CD4-positive, alpha-beta T cell treated with Interleukin-4 for 4 hours (primary cell): ENCODE measurements around the gene CYP46A1.
"Not testable (repeated sequence)": the region's sequence is repeated elsewhere in the genome, so short reads cannot be mapped to it uniquely, and the experiment has no call there.

Experiments used
- DNase-seq: peaks from one replicate; pipeline ENCODE4 v3.0.0-alpha.2; 2020

The CYP46A1 gene

DNA sequence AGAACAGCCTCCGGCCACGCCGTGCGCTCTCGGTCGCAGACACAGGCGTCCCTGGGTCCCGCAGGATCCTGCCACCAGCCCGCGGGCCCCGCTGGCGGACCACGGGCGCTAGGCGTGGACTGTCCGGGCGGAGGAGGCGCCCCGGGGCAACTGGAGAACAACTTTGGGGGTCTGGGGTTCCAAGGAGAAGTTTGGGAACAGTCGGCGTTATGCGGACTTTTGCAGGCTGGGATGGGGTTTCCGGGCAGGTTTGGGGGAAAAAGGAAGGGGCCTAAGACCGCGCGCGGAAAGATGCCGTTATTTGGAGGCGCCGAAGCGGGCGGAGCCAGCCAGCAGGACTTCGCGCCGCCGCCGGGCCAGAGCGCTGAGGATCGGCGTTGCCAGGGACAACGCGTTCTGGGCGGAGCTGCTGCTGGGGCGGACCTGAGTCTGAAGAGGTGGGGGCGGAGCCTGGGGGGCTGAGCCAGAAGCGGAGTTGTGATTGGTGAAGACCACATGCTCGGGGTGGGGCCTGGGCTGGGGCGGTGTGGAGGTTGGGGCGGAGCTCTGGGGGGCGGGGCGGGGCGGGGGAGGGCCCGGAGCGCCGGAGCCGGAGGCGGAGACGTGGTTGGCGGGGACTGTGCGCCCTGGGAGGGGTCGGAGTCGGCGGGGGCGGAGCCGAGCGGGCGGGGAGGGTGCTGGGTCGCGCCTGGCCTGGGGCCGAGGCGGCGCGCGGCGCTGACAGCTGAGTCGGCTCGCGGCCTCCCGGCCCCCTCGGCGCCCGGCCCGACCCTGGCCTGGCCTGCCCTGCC is at the start of gene CYP46A1:
Gene CYP46A1, plus strand, starts transcription at position 680 of the 791 bp plus-strand sequence. CDS start 120 bp downstream, outside the sequence.
- peak; percentile 99 for DNase-seq

DNA sequence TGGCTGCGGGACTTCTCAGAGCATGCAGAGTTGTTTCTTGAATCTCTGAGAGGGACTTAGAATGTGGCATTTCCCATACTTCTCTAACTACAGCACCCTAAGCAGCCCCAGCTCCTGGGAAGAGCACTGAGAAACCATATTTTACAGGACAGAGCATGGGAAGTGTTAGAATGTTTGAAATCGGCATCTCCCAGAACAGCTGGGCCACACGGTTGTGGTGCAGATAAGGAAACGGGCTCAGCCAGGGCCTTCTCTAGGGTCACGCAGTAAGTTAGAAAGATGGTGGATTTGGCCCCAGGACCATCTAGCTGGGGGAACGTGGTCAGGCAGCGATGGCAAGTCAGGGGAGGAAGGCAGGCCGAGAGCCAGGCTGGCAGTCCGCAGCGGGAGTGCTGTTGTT is 49.7 kb upstream of the CYP46A1 start:
- DNase-seq: no peak

DNA sequence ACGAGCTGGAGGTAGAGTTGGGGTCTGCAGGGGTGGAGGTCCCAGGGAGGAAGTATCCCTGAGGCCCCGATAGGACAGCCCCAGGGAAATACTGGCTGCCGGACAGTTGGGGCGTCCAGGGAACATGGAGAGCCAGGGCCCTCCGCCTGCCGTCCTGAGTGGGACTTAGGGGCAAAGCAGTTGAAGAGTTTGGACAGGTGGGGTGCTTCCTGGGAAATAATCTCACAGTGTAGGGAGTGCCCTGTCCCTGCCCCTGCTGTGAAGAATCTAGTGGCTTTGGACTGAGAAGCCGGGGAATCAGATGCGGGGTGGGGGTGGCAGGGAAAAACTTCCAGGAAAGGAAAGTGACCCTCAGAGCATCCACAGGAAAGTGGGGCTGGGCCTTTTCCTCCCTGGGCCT is 49.0 kb upstream of the CYP46A1 start:
- no peak for DNase-seq

DNA sequence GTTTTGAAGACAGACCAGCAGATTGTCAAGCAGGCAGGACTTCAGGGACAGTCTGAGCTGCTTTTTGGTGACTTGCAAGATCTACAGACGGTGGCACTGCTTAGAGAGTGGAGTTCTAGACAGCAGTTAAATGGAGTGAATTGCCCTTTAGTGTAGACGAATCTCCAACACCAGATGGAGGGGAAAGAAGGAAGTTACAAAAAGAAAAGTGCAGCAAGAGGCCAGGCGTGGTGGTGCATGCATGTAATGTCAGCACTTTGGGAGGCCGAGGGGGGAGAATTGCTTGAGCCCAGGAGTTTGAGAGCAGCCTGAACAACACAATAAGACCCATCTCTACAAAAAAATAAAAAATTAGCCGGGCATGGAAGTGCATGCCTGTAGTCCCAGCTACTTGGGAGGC is 47.6 kb upstream of the CYP46A1 start:
- no peak for DNase-seq

DNA sequence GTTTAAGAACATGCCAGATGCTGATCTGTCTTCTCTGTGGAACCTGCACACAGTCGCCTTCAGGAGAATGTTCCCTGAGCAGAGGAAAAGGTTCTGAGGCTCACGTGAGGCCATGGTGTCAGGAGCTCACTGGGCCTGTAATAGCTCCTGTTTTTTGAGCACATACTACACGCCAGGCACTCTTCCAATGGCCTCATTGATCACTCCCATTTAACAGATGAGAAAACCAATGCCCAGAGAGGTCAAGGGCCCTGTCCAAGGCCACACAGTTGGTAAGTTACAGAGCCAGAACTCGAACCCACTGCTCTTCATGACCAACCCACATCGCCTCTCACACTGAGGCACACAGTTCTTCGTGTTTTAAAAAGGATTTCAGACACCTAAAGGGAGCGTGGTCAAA is 46.5 kb upstream of the CYP46A1 start:
- no peak for DNase-seq

DNA sequence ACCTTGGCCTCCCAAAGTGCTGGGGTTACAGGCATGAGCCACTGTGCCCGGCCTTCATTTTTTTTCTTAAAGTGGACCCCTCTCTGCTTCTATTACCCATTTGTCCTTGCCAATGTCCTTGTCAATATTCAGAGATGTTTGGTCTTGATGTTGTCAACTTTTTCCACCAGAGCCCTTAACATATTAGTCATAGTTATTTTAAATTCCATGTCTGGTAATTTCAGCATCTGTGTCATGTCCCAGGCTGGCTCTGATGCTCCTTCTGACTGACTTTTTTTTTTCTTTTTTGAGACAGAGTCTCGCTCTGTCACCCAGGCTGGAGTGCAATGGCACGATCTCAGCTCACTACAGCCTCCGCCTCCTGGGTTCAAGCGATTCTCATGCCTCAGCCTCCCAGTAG is 41.3 kb upstream of the CYP46A1 start:
- DNase-seq: not testable (repeated sequence)

DNA sequence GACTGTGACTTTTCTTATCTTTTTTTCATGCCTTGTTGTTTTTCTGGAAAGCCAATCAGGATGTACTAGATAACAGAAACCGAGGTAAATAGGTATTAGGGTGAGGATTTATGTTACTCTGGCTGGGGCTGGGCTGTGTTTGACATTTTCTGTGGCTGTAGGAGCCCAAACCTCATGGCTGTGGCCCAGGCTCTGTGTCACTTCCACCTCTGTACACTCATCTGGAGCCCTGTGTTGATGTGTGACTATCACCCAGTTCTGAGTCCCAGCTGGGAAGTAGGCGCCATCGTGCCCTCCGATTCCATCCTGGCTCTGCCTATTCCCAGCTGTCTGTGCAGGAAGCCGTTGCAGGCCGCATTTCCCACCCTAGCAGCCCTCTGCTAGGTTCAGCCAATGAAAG is 40.8 kb upstream of the CYP46A1 start:
- no peak for DNase-seq

DNA sequence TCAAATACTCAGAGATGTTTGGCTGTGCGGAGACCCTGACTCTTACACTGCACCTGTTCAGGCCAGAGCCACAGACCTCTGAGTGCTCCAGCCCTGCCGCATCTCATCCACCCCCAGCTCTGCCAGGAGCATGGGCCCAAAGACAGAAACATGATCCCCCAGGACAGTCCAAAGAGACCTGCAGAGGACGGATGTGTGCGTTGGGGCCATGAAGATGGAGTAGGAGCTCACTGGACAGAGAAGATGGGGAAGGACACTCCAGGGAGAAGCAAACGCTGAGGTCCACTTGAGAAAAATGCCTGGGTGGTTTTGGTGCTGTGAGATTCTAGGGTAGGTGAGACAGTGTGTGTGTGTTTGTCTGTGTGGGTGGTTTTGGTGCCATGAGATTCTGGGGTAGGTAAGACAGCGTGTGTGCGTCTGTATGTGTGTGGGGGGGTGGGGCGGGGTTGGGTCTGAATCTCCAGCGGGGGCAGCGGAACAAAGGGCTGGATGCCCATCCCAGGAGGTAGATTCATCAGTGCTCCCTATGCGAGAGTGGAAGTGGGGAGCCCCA is 40.0 kb upstream of the CYP46A1 start:
- DNase-seq: no peak

DNA sequence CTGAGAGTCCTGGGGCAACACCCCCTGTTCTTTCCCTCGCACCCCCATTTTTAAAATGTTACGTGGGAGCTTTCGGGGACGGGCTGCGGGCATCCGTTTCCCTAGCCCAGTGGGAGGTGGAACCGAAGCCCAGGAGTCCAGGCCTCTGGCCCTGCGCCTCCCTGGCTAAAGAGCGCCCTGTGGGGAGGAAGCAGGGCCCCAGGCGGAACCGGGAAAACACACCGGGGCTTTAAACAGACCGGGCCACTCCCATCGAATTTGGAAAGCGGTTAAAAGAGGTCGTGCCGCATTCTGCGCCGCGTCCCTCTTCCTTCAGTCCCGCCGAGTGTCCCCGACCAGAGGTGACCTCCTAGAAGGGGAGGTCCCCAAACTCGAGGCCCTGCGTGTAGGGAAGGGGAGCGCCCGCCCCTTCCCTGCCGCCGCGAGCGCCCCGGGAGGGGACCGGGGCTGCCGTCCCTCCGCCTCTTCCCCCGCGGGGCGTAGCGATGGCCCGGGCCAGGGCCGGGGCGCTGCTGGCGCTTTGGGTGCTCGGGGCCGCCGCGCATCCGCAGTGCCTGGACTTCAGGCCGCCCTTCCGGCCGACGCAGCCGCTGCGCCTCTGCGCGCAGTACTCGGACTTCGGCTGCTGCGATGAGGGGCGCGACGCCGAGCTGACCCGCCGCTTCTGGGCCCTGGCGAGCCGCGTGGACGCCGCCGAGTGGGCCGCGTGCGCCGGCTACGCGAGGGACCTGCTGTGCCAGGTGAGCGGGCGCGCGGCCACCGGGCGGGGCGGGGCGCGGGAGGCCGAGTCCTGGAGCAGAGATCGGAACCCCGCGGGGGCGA is 39.2 kb upstream of the CYP46A1 start, which contains the start of gene HHIPL1:
Gene HHIPL1, plus strand, starts transcription at position 407 of the 822 bp plus-strand sequence. Its CDS starts 79 bp downstream, at position 486.
- DNase-seq: no peak

DNA sequence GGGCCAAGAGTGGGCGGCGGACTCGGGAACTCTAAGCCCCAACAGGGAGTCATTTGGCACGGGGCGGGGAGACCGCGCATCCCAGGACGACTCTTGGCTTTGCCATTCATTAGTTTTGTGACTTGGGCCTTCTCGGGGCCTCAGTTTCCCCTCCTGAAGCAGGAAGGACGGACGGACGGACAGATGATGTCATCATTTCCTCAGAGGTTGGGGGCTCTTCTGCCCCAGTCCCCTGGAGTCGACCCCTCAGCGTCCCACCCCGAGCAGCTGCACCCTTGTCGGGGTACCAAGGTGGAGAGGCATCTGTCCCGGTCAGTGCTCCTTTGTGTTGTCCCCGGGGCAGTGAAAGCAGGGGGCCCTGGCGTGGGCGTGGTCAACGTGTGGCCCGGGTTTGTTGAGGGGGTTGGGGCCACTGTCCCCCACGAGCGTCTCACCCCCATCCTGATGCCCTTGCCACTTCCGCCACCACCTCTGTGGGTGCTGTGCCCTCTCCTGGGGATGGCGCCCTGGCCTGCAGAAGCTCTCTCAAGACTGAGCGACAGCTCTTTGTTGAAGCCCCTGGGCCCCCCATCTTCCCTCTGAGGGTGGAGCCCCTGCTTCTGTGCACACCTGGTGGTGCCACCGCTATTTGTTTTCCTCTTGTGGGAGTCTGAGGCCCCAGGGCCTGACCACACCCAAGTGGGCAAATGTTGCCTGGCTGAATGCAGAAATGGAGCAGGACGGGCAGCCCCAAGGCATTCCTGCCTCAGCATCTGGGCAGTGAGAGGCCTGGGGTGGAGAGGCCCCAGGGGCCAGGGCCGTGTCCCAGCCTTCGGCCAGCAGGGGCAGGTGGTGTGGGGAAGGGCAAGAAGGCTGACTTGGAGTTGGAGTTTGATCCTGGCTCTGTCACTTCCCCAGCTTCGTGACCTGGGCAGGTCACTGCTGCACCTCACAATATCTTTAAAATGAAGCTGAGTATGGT is 38.3 kb upstream of the CYP46A1 start:
- DNase-seq: no peak

DNA sequence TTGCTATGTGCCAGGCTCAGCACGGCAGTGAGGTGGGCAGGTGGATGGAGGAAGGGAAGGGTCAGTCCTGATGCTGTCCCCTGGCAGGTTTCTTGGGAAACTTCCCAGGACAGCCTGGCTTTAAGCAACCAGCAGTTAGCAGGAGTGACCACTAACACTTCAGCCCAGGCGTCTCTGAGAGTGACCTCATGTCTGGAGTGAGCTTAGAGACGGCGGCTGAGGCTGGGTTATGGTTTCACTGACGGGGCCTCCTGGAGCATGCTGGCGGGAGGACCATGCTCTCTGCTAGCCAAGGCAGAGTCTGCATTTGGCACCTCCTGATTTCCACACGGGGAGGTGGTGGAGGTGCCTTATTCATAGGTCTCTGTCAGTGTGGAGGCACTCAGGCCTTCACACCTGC is 36.7 kb upstream of the CYP46A1 start:
- DNase-seq: no peak

DNA sequence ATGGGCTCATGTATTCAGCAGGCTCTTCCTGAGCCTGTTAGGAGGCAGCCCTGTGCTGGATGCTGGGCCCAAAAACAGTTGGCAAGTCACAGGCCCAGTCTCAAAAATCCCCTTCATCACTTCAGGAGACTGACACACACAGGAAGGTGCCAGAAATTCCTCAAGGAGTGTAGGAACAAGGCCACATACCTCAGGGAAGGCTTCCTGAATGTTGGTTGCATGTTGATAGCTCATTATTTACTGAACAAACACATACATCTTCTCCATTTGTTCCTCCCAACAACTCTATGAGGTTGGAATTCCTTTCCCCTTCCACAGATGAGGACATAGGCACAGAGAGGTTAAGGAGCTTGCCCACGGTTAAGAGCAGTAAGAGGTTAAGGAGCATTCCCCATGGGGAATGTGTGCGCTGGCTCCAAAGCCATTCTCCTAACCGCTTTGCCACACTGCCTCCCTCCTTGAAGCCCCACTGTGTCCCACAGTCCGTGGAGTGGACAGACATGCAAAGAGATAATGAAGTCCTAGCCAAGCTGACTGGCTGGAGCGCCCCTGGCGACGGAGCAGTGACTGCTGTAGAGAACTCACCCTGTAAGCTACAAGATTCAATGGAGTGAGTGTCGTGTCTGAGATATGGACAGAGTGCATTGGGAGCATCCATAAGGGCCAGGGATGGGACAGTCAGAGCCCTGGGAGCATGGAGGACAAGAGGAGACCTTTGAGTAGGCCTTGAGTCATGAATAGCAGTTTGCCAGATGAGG is 35.9 kb upstream of the CYP46A1 start:
- no peak for DNase-seq

DNA sequence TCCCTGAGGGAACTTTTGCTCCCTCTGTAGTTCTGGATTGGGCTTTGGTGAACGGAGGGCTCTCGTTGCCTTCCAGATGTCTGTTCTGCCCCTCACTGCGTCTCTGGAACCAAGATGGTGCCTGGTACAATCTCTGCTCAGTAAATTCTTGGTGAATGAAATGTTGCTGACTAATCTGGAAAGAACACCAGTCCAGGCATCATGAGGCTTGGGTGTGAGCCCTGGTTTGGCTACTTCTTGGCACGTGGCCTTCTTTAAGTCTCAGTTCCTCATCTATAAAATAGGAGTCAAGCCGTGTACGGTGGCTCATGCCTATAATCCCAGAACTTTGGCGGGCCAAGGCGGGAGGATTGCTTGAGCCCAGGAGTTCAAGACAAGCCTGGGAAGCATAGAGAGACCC is 34.9 kb upstream of the CYP46A1 start:
- DNase-seq: no peak

DNA sequence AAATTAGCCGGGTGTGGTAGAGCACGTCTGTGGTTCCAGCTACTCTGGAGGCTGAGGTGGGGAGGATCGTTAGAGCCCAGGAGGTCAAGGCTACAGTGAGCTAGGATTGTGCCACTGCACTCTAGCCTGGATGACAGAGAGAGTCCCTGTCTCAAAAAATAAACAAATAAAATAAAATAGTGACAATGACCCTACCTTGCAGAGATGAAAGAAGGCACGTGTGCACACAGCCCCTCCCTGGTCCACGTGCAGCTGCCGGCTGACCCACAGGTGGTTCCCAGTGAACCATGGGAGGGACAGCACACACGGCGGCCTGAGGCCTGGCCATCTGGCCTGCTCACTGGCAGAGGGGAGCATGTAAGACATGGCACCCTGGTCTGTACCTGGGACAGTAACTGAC is 34.5 kb upstream of the CYP46A1 start:
- DNase-seq: no peak

DNA sequence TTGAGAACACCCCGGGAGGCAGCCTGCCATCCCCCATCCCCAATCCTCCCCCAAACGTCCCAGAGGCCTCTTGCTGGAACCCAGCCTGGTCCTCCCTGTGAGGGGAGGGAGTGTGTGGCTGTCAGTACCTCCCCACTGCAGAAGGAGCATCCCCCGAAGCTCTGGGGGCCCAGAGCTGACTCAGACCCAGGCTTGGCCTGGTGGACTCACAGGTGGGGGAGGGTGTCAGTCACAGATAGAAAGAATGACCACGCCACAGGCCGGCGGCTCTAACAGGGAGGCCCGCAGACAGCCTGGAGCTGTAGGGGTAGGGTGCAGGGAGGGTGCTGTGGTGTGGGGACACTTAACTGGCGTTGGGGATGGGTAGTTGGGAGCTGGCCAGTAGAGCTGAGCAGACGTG is 33.9 kb upstream of the CYP46A1 start:
- DNase-seq: no peak

DNA sequence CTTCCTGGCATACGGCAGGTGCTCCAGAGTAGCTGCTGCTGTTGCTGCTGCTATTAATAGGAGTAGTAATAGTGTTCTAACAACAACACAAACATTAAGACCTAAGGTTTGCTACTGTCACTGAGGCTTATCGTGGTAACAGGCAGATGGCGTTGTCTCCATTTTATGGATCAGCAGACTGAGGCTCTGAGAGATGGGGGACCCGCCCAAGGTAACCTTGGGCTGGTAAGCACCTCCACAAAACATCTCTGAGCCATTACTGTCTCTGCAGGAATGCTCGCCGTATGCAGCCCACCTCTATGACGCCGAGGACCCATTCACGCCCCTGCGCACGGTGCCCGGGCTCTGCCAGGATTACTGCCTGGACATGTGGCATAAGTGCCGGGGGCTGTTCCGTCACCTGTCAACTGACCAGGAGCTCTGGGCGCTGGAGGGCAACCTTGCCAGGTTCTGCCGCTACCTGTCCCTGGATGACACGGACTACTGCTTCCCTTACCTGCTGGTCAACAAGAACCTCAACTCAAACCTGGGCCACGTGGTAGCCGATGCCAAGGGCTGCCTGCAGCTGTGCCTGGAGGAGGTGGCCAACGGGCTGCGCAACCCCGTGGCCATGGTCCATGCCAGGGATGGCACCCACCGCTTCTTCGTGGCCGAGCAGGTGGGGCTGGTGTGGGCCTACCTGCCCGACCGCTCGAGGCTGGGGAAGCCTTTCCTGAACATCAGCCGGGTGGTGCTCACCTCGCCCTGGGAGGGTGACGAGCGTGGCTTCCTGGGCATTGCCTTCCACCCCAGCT is 31.9 kb upstream of the CYP46A1 start:
- DNase-seq: no peak

DNA sequence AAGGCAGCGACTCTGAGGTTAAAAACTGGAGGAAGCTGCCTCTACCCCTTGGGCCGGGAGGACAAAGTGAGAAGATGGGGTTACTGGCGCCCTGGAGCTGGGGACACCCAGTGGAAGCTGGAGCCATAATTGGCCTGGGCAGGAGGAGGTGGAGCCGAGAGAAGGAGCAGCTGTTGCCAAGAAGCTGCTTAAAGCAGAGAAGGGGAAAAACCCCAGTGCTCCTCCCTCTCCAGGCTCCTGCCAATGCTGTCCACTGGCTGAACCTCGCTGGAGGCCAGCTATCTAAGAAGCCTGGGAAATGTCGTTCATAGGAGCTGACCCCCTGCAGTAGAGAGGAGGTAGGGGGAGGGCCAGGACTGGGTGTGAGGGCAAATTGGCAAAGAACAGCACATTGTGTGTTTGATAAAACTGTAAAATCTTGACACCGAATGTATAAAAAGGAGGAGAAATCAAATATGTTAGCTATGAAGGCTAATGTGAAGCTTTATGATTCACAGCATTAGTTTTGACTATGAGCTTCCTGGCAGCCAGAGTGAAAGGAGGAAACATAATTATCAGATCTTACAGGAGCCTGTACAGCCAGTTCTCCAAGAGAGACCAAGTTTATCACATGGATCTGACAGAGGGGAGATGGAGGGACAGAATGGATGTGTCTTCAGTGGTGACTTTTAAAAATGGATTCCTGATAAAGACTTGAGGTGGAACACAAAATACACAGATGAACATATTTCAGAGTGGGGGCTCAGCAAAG is 29.7 kb upstream of the CYP46A1 start:
- no peak for DNase-seq

DNA sequence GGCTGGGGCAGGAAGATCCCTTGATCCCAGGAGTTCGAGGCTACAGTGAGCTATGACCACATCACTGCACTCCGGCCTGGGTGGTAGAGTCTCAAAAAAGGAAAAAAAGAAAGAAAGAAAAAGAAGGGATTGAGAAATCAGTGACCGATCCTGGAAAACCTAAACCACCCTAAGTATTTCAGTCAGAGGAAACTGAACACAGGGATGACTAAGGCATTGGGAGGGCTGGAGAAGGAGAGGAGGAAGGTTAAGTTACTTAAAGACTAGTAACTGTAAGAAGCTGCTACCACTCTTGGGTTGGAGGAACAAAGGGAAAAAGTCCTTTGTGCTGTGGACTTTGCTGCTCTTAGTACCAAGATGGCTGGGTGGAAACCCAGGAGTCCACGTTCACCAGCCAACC is 28.6 kb upstream of the CYP46A1 start:
- no peak for DNase-seq

DNA sequence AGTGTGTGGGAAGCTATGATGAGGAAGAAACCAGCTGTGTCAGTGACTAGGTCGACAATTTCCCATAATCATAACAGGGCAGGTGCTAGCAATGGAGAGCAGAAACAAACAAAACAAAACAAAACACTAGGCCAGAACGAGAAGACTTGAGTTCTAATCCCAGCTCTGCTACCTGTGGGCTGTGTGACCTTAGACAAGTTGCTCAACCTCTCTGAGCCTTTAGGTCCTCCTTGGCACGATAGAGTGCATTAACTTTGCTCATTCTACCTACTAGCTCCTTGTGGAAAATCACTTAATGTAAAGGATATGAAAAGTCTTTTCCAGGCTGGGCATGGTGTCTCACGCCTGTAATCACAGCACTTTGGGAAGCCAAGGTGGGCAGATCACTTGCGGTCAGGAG is 27.9 kb upstream of the CYP46A1 start:
- no peak for DNase-seq

DNA sequence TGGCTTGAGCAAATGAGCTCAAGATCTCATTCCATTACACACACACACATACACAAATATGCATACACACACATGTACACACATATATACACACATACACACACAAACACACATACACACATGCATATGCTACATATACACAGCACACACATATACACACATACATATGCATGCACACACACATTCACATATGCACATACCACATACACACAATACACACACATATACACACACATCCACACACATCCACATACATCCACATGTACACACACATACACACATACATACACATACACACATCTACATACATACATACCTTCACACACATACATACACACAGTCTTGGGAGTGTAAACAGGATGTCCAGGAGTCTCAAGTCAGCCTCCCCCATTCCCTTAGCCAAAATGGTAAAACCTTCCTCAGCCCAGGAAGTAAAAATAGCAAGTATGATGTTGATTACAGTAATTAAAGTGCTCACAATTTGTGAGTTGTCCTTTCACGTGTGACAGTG is 26.4 kb upstream of the CYP46A1 start:
- DNase-seq: no peak
